HCT116 (cell line): ENCODE data around the gene SRSF11. TPM values are rescaled to one million over a fixed set of nuclear protein-coding genes. Genes with fewer than 3 reads are reported as not detected.

Source experiments
- ATAC-seq: fragments of 200-7000 bp; cut with Tn5 transposase; 2 replicates; pipeline ENCODE4 v1.9.1; 2020; ENCODE audit warnings: mild to moderate bottlenecking, moderate library complexity
- BruUV-seq: library from RNA; stranded (reverse); fragments of 400-500 nt; replicated peaks from 2 replicates; lab custom pipeline; 2021; lab: Mats Ljungman, UMichigan
- CTCF ChIA-PET: fragments of 300-600 bp; sonication (Branson Sonifier 250); formaldehyde crosslinking; loops from one replicate; lab custom pipeline; 2021; ENCODE audit warnings: antibody characterized with exemption; lab: Charles Lee
- POLR2A ChIA-PET: fragments of 300-600, 350-600 bp; sonication (Branson Sonifier 250); formaldehyde crosslinking; loops from one replicate; lab custom pipeline; 2021; ENCODE audit warnings: antibody characterized with exemption; lab: Charles Lee
- RAD21 ChIA-PET, 2 experiments: fragments of 300-600 bp; sonication (Branson Sonifier 250); formaldehyde crosslinking; loops; one replicate each; lab custom pipeline; 2023; ENCODE audit warnings: low total read pairs in 2 of 2; ENCODE audit not compliant: uncharacterized antibody in 2 of 2, unreplicated experiment in 2 of 2, low non-redundant PET in 1 of 2; lab: Charles Lee
- DNase-seq: peaks from one replicate; pipeline ENCODE4 v3.0.0-alpha.2; 2010; ENCODE audit warnings: low read depth, low spot score
- H2AFZ ChIP-seq: fragments of 200-600 bp; shearing (Covaris generic), sonication (generic); 2 replicates; pipeline ENCODE4 v1.6.1; 2017; ENCODE audit warnings: low read depth, mixed run types, mixed read lengths, antibody characterized with exemption, low read length; ENCODE audit not compliant: poor library complexity, severe bottlenecking
- H3K27ac ChIP-seq: 2 replicates; pipeline ENCODE4 v1.5.1; 2012; ENCODE audit warnings: low read depth, low read length
- H3K27me3 ChIP-seq: fragments of 200-600 bp; sonication (generic); 2 replicates; pipeline ENCODE4 v1.6.1; 2016; ENCODE audit warnings: mixed run types, low read length, mixed read lengths; ENCODE audit not compliant: insufficient read depth
- H3K36me3 ChIP-seq, 2 experiments: fragments of 200-500 bp in 1 of 2; fragments of 200-600 bp in 1 of 2; sonication (Bioruptor generic) in 1 of 2; sonication (generic) in 1 of 2; 2 replicates each; pipeline versions ENCODE4 v1.5.1 to v1.6.1; 2014 to 2016; ENCODE audit warnings: low read length in 2 of 2, inconsistent platforms in 1 of 2, mixed read lengths in 1 of 2, mixed run types in 1 of 2; ENCODE audit not compliant: insufficient read depth in 2 of 2, control insufficient read depth in 1 of 2
- H3K4me1 ChIP-seq, 2 experiments: fragments of 200-600 bp in 1 of 2; sonication (generic) in 1 of 2; 2 replicates each; pipeline versions ENCODE4 v1.5.1 to v1.6.1; 2012 to 2017; ENCODE audit warnings: low read length in 2 of 2, inconsistent platforms in 1 of 2, mild to moderate bottlenecking in 1 of 2, mixed read lengths in 1 of 2, mixed run types in 1 of 2, moderate library complexity in 1 of 2; ENCODE audit not compliant: insufficient read depth in 2 of 2, control insufficient read depth in 1 of 2
- H3K4me2 ChIP-seq: fragments of 200-600 bp; sonication (generic); 2 replicates; pipeline ENCODE4 v1.6.1; 2017; ENCODE audit warnings: mixed run types, low read length, mixed read lengths
- H3K4me3 ChIP-seq, 2 experiments: fragments of 200-600 bp in 1 of 2; sonication (generic) in 1 of 2; replicated peaks in 1 of 2; 2 replicates each; pipeline ENCODE4 v1.5.1; 2011 to 2016; ENCODE audit warnings: low read length in 2 of 2, control low read depth in 1 of 2, low read depth in 1 of 2, mild to moderate bottlenecking in 1 of 2, mixed read lengths in 1 of 2, mixed run types in 1 of 2
- H3K79me2 ChIP-seq: fragments of 200-600 bp; sonication (generic); 2 replicates; pipeline ENCODE4 v1.6.1; 2017; ENCODE audit warnings: mild to moderate bottlenecking, mixed run types, low read length, moderate library complexity, mixed read lengths; ENCODE audit not compliant: insufficient read depth
- H3K9ac ChIP-seq: fragments of 200-600 bp; sonication (generic); 2 replicates; pipeline ENCODE4 v1.6.1; 2016; ENCODE audit warnings: low read length, mixed read lengths
- H3K9me2 ChIP-seq: fragments of 200-600 bp; sonication (generic), shearing (Covaris generic); 2 replicates; pipeline ENCODE4 v1.6.1; 2017; ENCODE audit warnings: mixed run types, mild to moderate bottlenecking, moderate library complexity; ENCODE audit not compliant: insufficient read depth
- H3K9me3 ChIP-seq, 2 experiments: fragments of 200-500 bp in 1 of 2; fragments of 200-600 bp in 1 of 2; sonication (Bioruptor generic) in 1 of 2; sonication (generic) in 1 of 2; 2 replicates each; pipeline ENCODE4 v1.6.1; 2014 to 2017; ENCODE audit warnings: low read length in 2 of 2, mixed read lengths in 2 of 2, inconsistent platforms in 1 of 2, low read depth in 1 of 2, mild to moderate bottlenecking in 1 of 2, mixed run types in 1 of 2, moderate library complexity in 1 of 2; ENCODE audit not compliant: control insufficient read depth in 1 of 2, insufficient read depth in 1 of 2
- H4K20me1 ChIP-seq: fragments of 200-600 bp; sonication (generic), shearing (Covaris generic); 2 replicates; pipeline ENCODE4 v1.6.1; 2017; ENCODE audit warnings: mixed run types, mild to moderate bottlenecking, moderate library complexity; ENCODE audit not compliant: insufficient read depth
- CBX3 ChIP-seq: IDR thresholded peaks from 2 replicates; pipeline ENCODE4 v1.6.1; 2012; ENCODE audit warnings: low read depth
- CEBPB ChIP-seq: IDR thresholded peaks from 2 replicates; pipeline ENCODE4 v1.6.1; 2012; ENCODE audit warnings: low read depth
- EGR1 ChIP-seq: IDR thresholded peaks from 2 replicates; pipeline ENCODE4 v1.6.1; 2012; ENCODE audit warnings: low read depth
- ELF1 ChIP-seq: IDR thresholded peaks from 2 replicates; pipeline ENCODE4 v1.6.1; 2012; ENCODE audit warnings: low read depth, borderline replicate concordance
- EZH2 ChIP-seq: fragments of 200-600 bp; sonication (generic); IDR thresholded peaks from 2 replicates; pipeline ENCODE4 v1.6.1; 2017; ENCODE audit warnings: antibody characterized with exemption, mixed run types
- EZH2phosphoT487 ChIP-seq: fragments of 200-600 bp; IDR thresholded peaks from 2 replicates; pipeline ENCODE4 v1.6.1; 2018; ENCODE audit warnings: antibody characterized with exemption, borderline replicate concordance
- FOSL1 ChIP-seq: IDR thresholded peaks from 2 replicates; pipeline ENCODE4 v1.6.1; 2012; ENCODE audit warnings: low read depth
- JUND ChIP-seq: IDR thresholded peaks from 2 replicates; pipeline ENCODE4 v1.6.1; 2012
- POLR2A ChIP-seq: IDR thresholded peaks from 2 replicates; pipeline ENCODE4 v1.7.0; 2011; ENCODE audit warnings: borderline replicate concordance; ENCODE audit not compliant: insufficient read depth, insufficient read length; ENCODE audit errors: extremely low read depth
- POLR2AphosphoS5 ChIP-seq: IDR thresholded peaks from 2 replicates; pipeline ENCODE4 v1.6.1; 2011; ENCODE audit warnings: mild to moderate bottlenecking, low read depth, low read length, moderate library complexity
- SIN3A ChIP-seq: IDR thresholded peaks from 2 replicates; pipeline ENCODE4 v1.6.1; 2012; ENCODE audit warnings: low read depth
- intact Hi-C: fragments of 100-400 bp; cut with micrococcal nuclease; formaldehyde crosslinking; loops from 2 replicates; pipeline ENCODE4 v1.10.0; 2022
- total RNA-seq: library from RNA; stranded (reverse); gene quantifications from one replicate; pipeline ENCODE4 v1.2.1, GENCODE V29; 2021; ENCODE audit not compliant: unreplicated experiment
- TF ChIP-seq, protein P1 (sequence below), 3 experiments: fragments of 200-600 bp in 1 of 3; sonication (generic) in 1 of 3; IDR thresholded peaks in 2 of 3; conservative IDR thresholded peaks in 1 of 3; 2 replicates each; pipeline ENCODE4 v1.5.1; 2012 to 2017; ENCODE audit warnings: low read depth in 2 of 3, low read length in 2 of 3, antibody characterized with exemption in 1 of 3, borderline replicate concordance in 1 of 3, control low read depth in 1 of 3, mild to moderate bottlenecking in 1 of 3, mixed read lengths in 1 of 3, mixed run types in 1 of 3, moderate library complexity in 1 of 3; ENCODE audit not compliant: insufficient read depth in 1 of 3
- TF ChIP-seq, protein P2 (sequence below): IDR thresholded peaks from 2 replicates; pipeline ENCODE4 v1.6.1; 2012; ENCODE audit warnings: low read depth

SRSF11 gene
- total RNA-seq, 1 experiment from 2014 or later, result 166 TPM

DNA sequence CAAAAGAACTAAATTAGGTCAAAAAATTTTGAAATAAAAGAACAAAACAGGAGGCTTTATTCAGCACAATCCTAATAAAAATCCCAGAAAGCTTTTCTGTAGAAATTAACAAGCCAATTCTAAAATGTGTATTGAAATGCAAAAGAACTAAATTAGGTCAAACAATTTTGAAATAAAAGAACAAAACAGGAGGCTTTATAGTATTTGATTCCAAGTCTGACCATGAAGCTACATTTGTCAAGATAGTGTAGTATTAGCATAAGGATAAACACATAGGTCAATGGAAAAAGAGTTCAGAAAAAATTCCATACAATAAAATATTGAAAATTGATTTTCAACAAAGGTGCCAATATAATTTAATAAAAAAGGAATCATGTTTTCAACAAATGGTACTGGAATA, 26.6 kb upstream of the SRSF11 start:
- Histone ChIP-seq H3K4me3 (no peak overlapping the region), H3K9me2 (no peaks in the 10 kb centered on the region), H2AFZ (no peak overlapping the region), H3K4me1 (no peaks in the 10 kb centered on the region), H3K36me3 (no peaks in the 10 kb centered on the region), H3K27ac (no peak overlapping the region), H3K4me2 (no peak overlapping the region), H3K9me3 (no peaks in the 10 kb centered on the region), H3K9ac (no peak overlapping the region), H3K79me2 (peaks cover 66% of the 10 kb centered on the region), H3K27me3 (no peaks in the 10 kb centered on the region), H4K20me1 (peaks cover 3% of the 10 kb centered on the region; the same call in 1 of the 2 replicates)
- DNase-seq (no peak), ATAC-seq (no peak)
- BruUV-seq, result no TSS peak
- ChIA-PET POLR2A (no interaction called here), CTCF (no interaction called here), RAD21 (no interaction called here)
- TF ChIP-seq, protein P1, sequence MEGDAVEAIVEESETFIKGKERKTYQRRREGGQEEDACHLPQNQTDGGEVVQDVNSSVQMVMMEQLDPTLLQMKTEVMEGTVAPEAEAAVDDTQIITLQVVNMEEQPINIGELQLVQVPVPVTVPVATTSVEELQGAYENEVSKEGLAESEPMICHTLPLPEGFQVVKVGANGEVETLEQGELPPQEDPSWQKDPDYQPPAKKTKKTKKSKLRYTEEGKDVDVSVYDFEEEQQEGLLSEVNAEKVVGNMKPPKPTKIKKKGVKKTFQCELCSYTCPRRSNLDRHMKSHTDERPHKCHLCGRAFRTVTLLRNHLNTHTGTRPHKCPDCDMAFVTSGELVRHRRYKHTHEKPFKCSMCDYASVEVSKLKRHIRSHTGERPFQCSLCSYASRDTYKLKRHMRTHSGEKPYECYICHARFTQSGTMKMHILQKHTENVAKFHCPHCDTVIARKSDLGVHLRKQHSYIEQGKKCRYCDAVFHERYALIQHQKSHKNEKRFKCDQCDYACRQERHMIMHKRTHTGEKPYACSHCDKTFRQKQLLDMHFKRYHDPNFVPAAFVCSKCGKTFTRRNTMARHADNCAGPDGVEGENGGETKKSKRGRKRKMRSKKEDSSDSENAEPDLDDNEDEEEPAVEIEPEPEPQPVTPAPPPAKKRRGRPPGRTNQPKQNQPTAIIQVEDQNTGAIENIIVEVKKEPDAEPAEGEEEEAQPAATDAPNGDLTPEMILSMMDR (IDR thresholded peaks at IDR 0.05 in 2 of 3, conservative IDR thresholded peaks at IDR 0.05 in 1 of 3; ENCODE audit: borderline replicate concordance in 1 of 3, insufficient read depth in 1 of 3, low read depth in 2 of 3, low read length in 2 of 3), result no peak
- TF ChIP-seq POLR2A (no peak), POLR2AphosphoS5 (no peak), JUND (no peak), CEBPB (no peak), FOSL1 (no peak), CBX3 (no peak), EGR1 (no peak)
- intact Hi-C loops, result no loop called here

DNA sequence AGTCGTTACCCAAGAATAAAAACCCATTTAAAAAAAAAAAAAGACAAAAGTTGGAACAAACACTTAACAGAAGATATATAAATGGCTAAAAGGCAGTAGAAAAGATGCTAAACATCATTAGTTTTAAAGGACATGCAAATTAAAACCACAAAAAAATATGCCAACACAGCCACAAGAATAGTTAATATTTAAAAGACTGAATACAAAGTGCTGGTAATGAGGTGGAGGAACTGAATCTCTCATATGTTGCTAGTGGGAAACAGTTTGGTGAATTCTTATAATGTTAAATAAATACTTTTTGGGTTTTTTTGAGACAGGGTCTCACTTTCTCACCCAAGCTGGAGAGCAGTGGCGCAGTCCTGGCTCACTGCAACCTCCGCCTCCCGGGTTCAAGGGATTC, 25.8 kb upstream of the SRSF11 start:
- Histone ChIP-seq H3K4me1 (no peaks in the 10 kb centered on the region), H3K9me3 (no peaks in the 10 kb centered on the region), H3K27ac (no peak overlapping the region), H3K4me3 (no peak overlapping the region), H3K36me3 (no peaks in the 10 kb centered on the region), H3K9ac (no peak overlapping the region), H3K4me2 (no peak overlapping the region), H3K79me2 (peaks cover 68% of the 10 kb centered on the region), H4K20me1 (peaks cover 3% of the 10 kb centered on the region; the same call in 1 of the 2 replicates), H2AFZ (no peak overlapping the region), H3K27me3 (no peaks in the 10 kb centered on the region), H3K9me2 (no peaks in the 10 kb centered on the region)
- ChIA-PET POLR2A (no interaction called here), RAD21 (no interaction called here), CTCF (no interaction called here)
- intact Hi-C loops, result no loop called here
- ATAC-seq, result no peak
- DNase-seq, result no peak
- BruUV-seq, result no TSS peak
- TF ChIP-seq, protein P2, sequence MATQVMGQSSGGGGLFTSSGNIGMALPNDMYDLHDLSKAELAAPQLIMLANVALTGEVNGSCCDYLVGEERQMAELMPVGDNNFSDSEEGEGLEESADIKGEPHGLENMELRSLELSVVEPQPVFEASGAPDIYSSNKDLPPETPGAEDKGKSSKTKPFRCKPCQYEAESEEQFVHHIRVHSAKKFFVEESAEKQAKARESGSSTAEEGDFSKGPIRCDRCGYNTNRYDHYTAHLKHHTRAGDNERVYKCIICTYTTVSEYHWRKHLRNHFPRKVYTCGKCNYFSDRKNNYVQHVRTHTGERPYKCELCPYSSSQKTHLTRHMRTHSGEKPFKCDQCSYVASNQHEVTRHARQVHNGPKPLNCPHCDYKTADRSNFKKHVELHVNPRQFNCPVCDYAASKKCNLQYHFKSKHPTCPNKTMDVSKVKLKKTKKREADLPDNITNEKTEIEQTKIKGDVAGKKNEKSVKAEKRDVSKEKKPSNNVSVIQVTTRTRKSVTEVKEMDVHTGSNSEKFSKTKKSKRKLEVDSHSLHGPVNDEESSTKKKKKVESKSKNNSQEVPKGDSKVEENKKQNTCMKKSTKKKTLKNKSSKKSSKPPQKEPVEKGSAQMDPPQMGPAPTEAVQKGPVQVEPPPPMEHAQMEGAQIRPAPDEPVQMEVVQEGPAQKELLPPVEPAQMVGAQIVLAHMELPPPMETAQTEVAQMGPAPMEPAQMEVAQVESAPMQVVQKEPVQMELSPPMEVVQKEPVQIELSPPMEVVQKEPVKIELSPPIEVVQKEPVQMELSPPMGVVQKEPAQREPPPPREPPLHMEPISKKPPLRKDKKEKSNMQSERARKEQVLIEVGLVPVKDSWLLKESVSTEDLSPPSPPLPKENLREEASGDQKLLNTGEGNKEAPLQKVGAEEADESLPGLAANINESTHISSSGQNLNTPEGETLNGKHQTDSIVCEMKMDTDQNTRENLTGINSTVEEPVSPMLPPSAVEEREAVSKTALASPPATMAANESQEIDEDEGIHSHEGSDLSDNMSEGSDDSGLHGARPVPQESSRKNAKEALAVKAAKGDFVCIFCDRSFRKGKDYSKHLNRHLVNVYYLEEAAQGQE, result no peak
- TF ChIP-seq EZH2phosphoT487 (no peak), SIN3A (no peak), CEBPB (no peak), ELF1 (no peak), POLR2AphosphoS5 (no peak), POLR2A (no peak), EZH2 (no peak), EGR1 (no peak)
- TF ChIP-seq, protein P1 (IDR thresholded peaks at IDR 0.05 in 2 of 3, conservative IDR thresholded peaks at IDR 0.05 in 1 of 3; ENCODE audit: borderline replicate concordance in 1 of 3, insufficient read depth in 1 of 3, low read depth in 2 of 3, low read length in 2 of 3), result no peak
